Smooth muscle cell (in vitro differentiated cells): Measurements from ENCODE around the gene CDC42BPG. TPM values are rescaled to one million over a fixed set of nuclear protein-coding genes. Genes with fewer than 3 reads are reported as not detected.

Experiments used
- DNase-seq: peaks from one replicate; lab custom pipeline; 2025; ENCODE audit not compliant: unreplicated experiment; lab: John Stamatoyannopoulos, UW
- H2AFZ ChIP-seq: fragments of 200-600 bp; sonication (generic); 2 replicates; pipeline ENCODE4 v1.6.0; 2016; ENCODE audit warnings: antibody characterized with exemption, low read depth, mild to moderate bottlenecking
- H3F3A ChIP-seq: fragments of 200-600 bp; sonication (generic); 2 replicates; pipeline ENCODE4 v1.6.0; 2017; ENCODE audit warnings: antibody characterized with exemption, low read depth
- H3K27ac ChIP-seq: fragments of 200-600 bp; sonication (generic); 2 replicates; pipeline ENCODE4 v1.5.1; 2016; ENCODE audit warnings: low read depth, mild to moderate bottlenecking
- H3K27me3 ChIP-seq: fragments of 200-600 bp; sonication (generic); 2 replicates; pipeline ENCODE4 v1.6.1; 2016; ENCODE audit warnings: low read depth, mild to moderate bottlenecking
- H3K36me3 ChIP-seq: fragments of 200-600 bp; sonication (generic); 2 replicates; pipeline ENCODE4 v1.5.1; 2016; ENCODE audit warnings: low read depth
- H3K4me1 ChIP-seq: fragments of 200-600 bp; sonication (generic); 2 replicates; pipeline ENCODE4 v1.5.1; 2016; ENCODE audit warnings: low read depth
- H3K4me2 ChIP-seq: fragments of 200-600 bp; sonication (generic); 2 replicates; pipeline ENCODE4 v1.6.0; 2016; ENCODE audit warnings: mild to moderate bottlenecking
- H3K4me3 ChIP-seq: fragments of 200-600 bp; sonication (generic); 2 replicates; pipeline ENCODE4 v1.5.1; 2016; ENCODE audit warnings: mild to moderate bottlenecking
- H3K79me2 ChIP-seq: fragments of 200-600 bp; sonication (generic); 2 replicates; pipeline ENCODE4 v1.6.0; 2016; ENCODE audit warnings: low read depth, mild to moderate bottlenecking
- H3K9ac ChIP-seq: fragments of 200-600 bp; sonication (generic); 2 replicates; pipeline ENCODE4 v1.6.0; 2016; ENCODE audit warnings: low read depth
- H3K9me3 ChIP-seq: fragments of 200-600 bp; sonication (generic); replicated peaks from 2 replicates; pipeline ENCODE4 v1.5.1; 2016; ENCODE audit warnings: low read depth
- H4K20me1 ChIP-seq: fragments of 200-600 bp; sonication (generic); 2 replicates; pipeline ENCODE4 v1.6.0; 2016; ENCODE audit warnings: low read depth
- CTCF ChIP-seq: fragments of 200-600 bp; sonication (generic); IDR thresholded peaks from 2 replicates; pipeline ENCODE4 v1.5.1; 2017; ENCODE audit warnings: borderline replicate concordance, mild to moderate bottlenecking, antibody characterized with exemption; ENCODE audit not compliant: insufficient read depth, poor library complexity, severe bottlenecking
- WGBS: methylation state at CpG from one replicate; pipeline ENCODE4 v1.1.7; 2016; ENCODE audit warnings: low lambda C conversion rate; 5-methylcytosine and 5-hydroxymethylcytosine counted together
- polyA plus RNA-seq: library from polyadenylated mRNA; unstranded; fragments of >200 nt; fragmentation: Nextera tagmentation; extraction: Ambion mirVana; gene quantifications from 2 replicates; pipeline ENCODE4 v1.2.1, GENCODE V29; 2016
- total RNA-seq: library from RNA; depleted of rRNA; stranded (reverse); fragments of >200 nt; gene quantifications from 2 replicates; pipeline ENCODE4 v1.2.3, GENCODE V29; 2014

CDC42BPG gene
- total and polyA plus RNA-seq, 2 experiments from 2014 or later = 1.7 to 4.7 TPM

- Histone ChIP-seq H3K9ac (no peak overlapping the region), H4K20me1 (peaks cover 64% of the 10 kb centered on the region), H3K36me3 (no peaks in the 10 kb centered on the region), H3K4me1 (peaks cover 34% of the 10 kb centered on the region), H3K9me3 (no peaks in the 10 kb centered on the region), H2AFZ (no peak overlapping the region), H3K27ac (no peak overlapping the region), H3K79me2 (peaks cover 72% of the 10 kb centered on the region), H3F3A (peaks cover 20% of the 10 kb centered on the region), H3K4me3 (no peak overlapping the region), H3K4me2 (no peak overlapping the region), H3K27me3 (no peaks in the 10 kb centered on the region)
- no peak for DNase-seq
- no peak for TF ChIP-seq CTCF
- 94% methylated on average over 6 of the region's 6 CpGs for WGBS
Measured at GRCh38 chr11:64861227-64861975, 16.9 kb upstream of the CDC42BPG start.

- Histone ChIP-seq H3K9me3 (no peaks in the 10 kb centered on the region), H2AFZ (no peak overlapping the region), H3F3A (peaks cover 14% of the 10 kb centered on the region), H3K79me2 (peaks cover 59% of the 10 kb centered on the region), H4K20me1 (peaks cover 57% of the 10 kb centered on the region), H3K4me3 (no peak overlapping the region), H3K4me1 (peaks cover 28% of the 10 kb centered on the region), H3K4me2 (no peak overlapping the region), H3K27ac (no peak overlapping the region), H3K9ac (no peak overlapping the region), H3K36me3 (no peaks in the 10 kb centered on the region), H3K27me3 (no peaks in the 10 kb centered on the region)
- no peak for DNase-seq
- no peak for TF ChIP-seq CTCF
- WGBS = 97% methylated on average over 33 of the region's 33 CpGs
Measured at GRCh38 chr11:64859542-64860414, 15.3 kb upstream of the CDC42BPG start.

GRCh38 chr11:64858467-64859263, 14.2 kb upstream of the CDC42BPG start:
- Histone ChIP-seq H3K27me3 (no peaks in the 10 kb centered on the region), H3K4me3 (no peak overlapping the region), H3K27ac (no peak overlapping the region), H3K9me3 (no peaks in the 10 kb centered on the region), H4K20me1 (peaks cover 49% of the 10 kb centered on the region), H3K9ac (no peak overlapping the region), H3K36me3 (no peaks in the 10 kb centered on the region), H3K4me2 (no peak overlapping the region), H2AFZ (no peak overlapping the region), H3K4me1 (peaks cover 18% of the 10 kb centered on the region), H3K79me2 (peaks cover 53% of the 10 kb centered on the region), H3F3A (peaks cover 16% of the 10 kb centered on the region)
- no peak for TF ChIP-seq CTCF
- 91% methylated on average over 19 of the region's 19 CpGs for WGBS
- no peak for DNase-seq
